ENCODE measurements around the gene LPP. TPM values are rescaled to one million over a fixed set of nuclear protein-coding genes. Genes with fewer than 3 reads are reported as not detected.
A peak's percentile ranks its signal among the peaks of the same experiment; 100 is the strongest.

The LPP gene
- total RNA-seq, 1 donor from 2014 or later: 222 TPM

- Mint-ChIP-seq H3K9me3 (ENCODE audit: unreplicated experiment) (peaks cover 4% of the 10 kb centered on the region), H3K4me1 (ENCODE audit: low read depth, unreplicated experiment) (peaks cover 14% of the 10 kb centered on the region), H3K27me3 (ENCODE audit: low read depth, unreplicated experiment) (no peaks in the 10 kb centered on the region), H3K4me3 (ENCODE audit: unreplicated experiment) (no peak overlapping the region), H3K36me3 (ENCODE audit: low read depth, unreplicated experiment) (peaks cover 8% of the 10 kb centered on the region), H3K27ac (ENCODE audit: unreplicated experiment) (no peak overlapping the region)
- peaks cover 17% of the 10 kb centered on the region for H3K4me1 ChIP-seq (ENCODE audit: insufficient read depth, low read length)
- no peaks in the 10 kb centered on the region for H3K27me3 ChIP-seq (ENCODE audit: insufficient read depth, low read length)
- no peak overlapping the region for H3K4me2 ChIP-seq (ENCODE audit: low read length)
- H2AFZ ChIP-seq (ENCODE audit: low read depth, low read length): no peak overlapping the region
- DNase-seq (ENCODE audit: low read depth) (no peak), FAIRE-seq (peak; percentile 55)
- no peaks in the 10 kb centered on the region for H3K36me3 ChIP-seq (ENCODE audit: insufficient read depth, low read length)
- H3K27ac ChIP-seq (ENCODE audit: low read depth, low read length): no peak overlapping the region
- H3K4me3 ChIP-seq (ENCODE audit: insufficient read depth, low read depth, low read length): no peak overlapping the region
- H3K9me3 ChIP-seq (ENCODE audit: insufficient read depth, low read depth, low read length): no peaks in the 10 kb centered on the region
- TF ChIP-seq EZH2 (IDR thresholded peaks at IDR 0.05; ENCODE audit: insufficient read depth, low read length): no peak
- TF ChIP-seq, protein P1, sequence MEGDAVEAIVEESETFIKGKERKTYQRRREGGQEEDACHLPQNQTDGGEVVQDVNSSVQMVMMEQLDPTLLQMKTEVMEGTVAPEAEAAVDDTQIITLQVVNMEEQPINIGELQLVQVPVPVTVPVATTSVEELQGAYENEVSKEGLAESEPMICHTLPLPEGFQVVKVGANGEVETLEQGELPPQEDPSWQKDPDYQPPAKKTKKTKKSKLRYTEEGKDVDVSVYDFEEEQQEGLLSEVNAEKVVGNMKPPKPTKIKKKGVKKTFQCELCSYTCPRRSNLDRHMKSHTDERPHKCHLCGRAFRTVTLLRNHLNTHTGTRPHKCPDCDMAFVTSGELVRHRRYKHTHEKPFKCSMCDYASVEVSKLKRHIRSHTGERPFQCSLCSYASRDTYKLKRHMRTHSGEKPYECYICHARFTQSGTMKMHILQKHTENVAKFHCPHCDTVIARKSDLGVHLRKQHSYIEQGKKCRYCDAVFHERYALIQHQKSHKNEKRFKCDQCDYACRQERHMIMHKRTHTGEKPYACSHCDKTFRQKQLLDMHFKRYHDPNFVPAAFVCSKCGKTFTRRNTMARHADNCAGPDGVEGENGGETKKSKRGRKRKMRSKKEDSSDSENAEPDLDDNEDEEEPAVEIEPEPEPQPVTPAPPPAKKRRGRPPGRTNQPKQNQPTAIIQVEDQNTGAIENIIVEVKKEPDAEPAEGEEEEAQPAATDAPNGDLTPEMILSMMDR (IDR thresholded peaks at IDR 0.05; ENCODE audit: insufficient read depth, low read depth, low read length): no peak
- no peaks in the 10 kb centered on the region for H3K79me2 ChIP-seq (ENCODE audit: insufficient read depth, low read length)
- no peak overlapping the region for H3K9ac ChIP-seq (ENCODE audit: low read length)
- H4K20me1 ChIP-seq (ENCODE audit: insufficient read depth, low read length): no peaks in the 10 kb centered on the region
These were observed 763.0 kb downstream of the LPP start for GRCh38 chr3:188916934-188917401.

GRCh38 chr3:188918093-188918492, 764.1 kb downstream of the LPP start:
- peak; percentile 36 for DNase-seq (ENCODE audit: low read depth)
- no peak overlapping the region for H3K27ac ChIP-seq (ENCODE audit: low read depth, low read length)
- H3K79me2 ChIP-seq (ENCODE audit: insufficient read depth, low read length): no peaks in the 10 kb centered on the region
- no peaks in the 10 kb centered on the region for H4K20me1 ChIP-seq (ENCODE audit: insufficient read depth, low read length)
- H2AFZ ChIP-seq (ENCODE audit: low read depth, low read length): no peak overlapping the region
- Mint-ChIP-seq H3K36me3 (ENCODE audit: low read depth, unreplicated experiment) (peaks cover 7% of the 10 kb centered on the region), H3K4me3 (ENCODE audit: unreplicated experiment) (no peak overlapping the region), H3K4me1 (ENCODE audit: low read depth, unreplicated experiment) (peaks cover 14% of the 10 kb centered on the region), H3K27me3 (ENCODE audit: low read depth, unreplicated experiment) (no peaks in the 10 kb centered on the region), H3K9me3 (ENCODE audit: unreplicated experiment) (peaks cover 4% of the 10 kb centered on the region), H3K27ac (ENCODE audit: unreplicated experiment) (no peak overlapping the region)
- H3K9me3 ChIP-seq (ENCODE audit: insufficient read depth, low read depth, low read length): no peaks in the 10 kb centered on the region
- H3K4me2 ChIP-seq (ENCODE audit: low read length): no peak overlapping the region
- H3K4me3 ChIP-seq (ENCODE audit: insufficient read depth, low read depth, low read length): no peak overlapping the region
- TF ChIP-seq, protein P1 (IDR thresholded peaks at IDR 0.05; ENCODE audit: insufficient read depth, low read depth, low read length): no peak
- TF ChIP-seq EZH2 (IDR thresholded peaks at IDR 0.05; ENCODE audit: insufficient read depth, low read length): no peak
- FAIRE-seq: peak; percentile 34
- peaks cover 17% of the 10 kb centered on the region for H3K4me1 ChIP-seq (ENCODE audit: insufficient read depth, low read length)
- H3K36me3 ChIP-seq (ENCODE audit: insufficient read depth, low read length): no peaks in the 10 kb centered on the region
- no peaks in the 10 kb centered on the region for H3K27me3 ChIP-seq (ENCODE audit: insufficient read depth, low read length)
- no peak overlapping the region for H3K9ac ChIP-seq (ENCODE audit: low read length)

GRCh38 chr3:188923671-188924070, 769.7 kb downstream of the LPP start:
- Histone ChIP-seq H3K27ac (ENCODE audit: low read depth, low read length) (no peak overlapping the region), H2AFZ (ENCODE audit: low read depth, low read length) (no peak overlapping the region), H3K4me1 (ENCODE audit: insufficient read depth, low read length) (peaks cover 20% of the 10 kb centered on the region), H3K9me3 (ENCODE audit: insufficient read depth, low read depth, low read length) (no peaks in the 10 kb centered on the region), H3K79me2 (ENCODE audit: insufficient read depth, low read length) (no peaks in the 10 kb centered on the region), H3K4me3 (ENCODE audit: insufficient read depth, low read depth, low read length) (no peak overlapping the region), H4K20me1 (ENCODE audit: insufficient read depth, low read length) (no peaks in the 10 kb centered on the region), H3K9ac (ENCODE audit: low read length) (no peak overlapping the region), H3K27me3 (ENCODE audit: insufficient read depth, low read length) (no peaks in the 10 kb centered on the region), H3K4me2 (ENCODE audit: low read length) (no peak overlapping the region), H3K36me3 (ENCODE audit: insufficient read depth, low read length) (no peaks in the 10 kb centered on the region)
- H3K27me3 Mint-ChIP-seq (ENCODE audit: low read depth, unreplicated experiment): no peaks in the 10 kb centered on the region
- H3K27ac Mint-ChIP-seq (ENCODE audit: unreplicated experiment): no peak overlapping the region
- no peak overlapping the region for H3K4me3 Mint-ChIP-seq (ENCODE audit: unreplicated experiment)
- FAIRE-seq (no peak), DNase-seq (ENCODE audit: low read depth) (no peak)
- H3K9me3 Mint-ChIP-seq (ENCODE audit: unreplicated experiment): peaks cover 2% of the 10 kb centered on the region
- no peak for TF ChIP-seq EZH2 (IDR thresholded peaks at IDR 0.05; ENCODE audit: insufficient read depth, low read length)
- TF ChIP-seq, protein P1 (IDR thresholded peaks at IDR 0.05; ENCODE audit: insufficient read depth, low read depth, low read length): no peak
- peaks cover 18% of the 10 kb centered on the region for H3K4me1 Mint-ChIP-seq (ENCODE audit: low read depth, unreplicated experiment)
- H3K36me3 Mint-ChIP-seq (ENCODE audit: low read depth, unreplicated experiment): peaks cover 19% of the 10 kb centered on the region
